GDM1 (cell line): ENCODE measurements around the gene SLC29A4.
"Not testable (repeated sequence)": the region's sequence is repeated elsewhere in the genome, so short reads cannot be mapped to it uniquely, and the experiment has no call there.

Experiments used
- DNase-seq: peaks from one replicate; lab custom pipeline; 2025; lab: John Stamatoyannopoulos, UW

Gene SLC29A4

DNA sequence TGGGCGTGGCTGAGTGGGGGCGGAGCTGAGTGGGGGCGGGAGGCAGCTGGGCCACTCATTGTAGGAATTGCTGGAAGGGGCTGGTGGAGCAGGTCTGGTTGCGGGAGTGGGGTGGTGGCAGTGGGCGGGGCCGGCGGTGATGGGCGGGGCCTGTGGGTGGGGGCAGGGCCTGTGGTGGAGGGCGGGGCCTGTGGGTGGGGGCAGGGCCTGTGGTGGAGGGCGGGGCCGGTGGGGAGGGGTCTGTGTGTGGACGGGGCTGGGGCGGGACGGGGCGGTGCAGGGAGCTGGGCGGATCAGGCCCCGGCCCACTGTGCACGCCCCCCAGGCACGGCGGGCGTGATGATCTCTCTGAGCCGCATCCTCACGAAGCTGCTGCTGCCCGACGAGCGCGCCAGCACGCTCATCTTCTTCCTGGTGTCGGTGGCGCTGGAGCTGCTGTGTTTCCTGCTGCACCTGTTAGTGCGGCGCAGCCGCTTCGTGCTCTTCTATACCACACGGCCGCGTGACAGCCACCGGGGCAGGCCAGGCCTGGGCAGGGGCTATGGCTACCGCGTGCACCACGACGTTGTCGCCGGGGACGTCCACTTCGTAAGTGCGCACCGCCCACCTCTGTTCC, 14.0 kb downstream of the SLC29A4 start:
- DNase-seq: no peak

DNA sequence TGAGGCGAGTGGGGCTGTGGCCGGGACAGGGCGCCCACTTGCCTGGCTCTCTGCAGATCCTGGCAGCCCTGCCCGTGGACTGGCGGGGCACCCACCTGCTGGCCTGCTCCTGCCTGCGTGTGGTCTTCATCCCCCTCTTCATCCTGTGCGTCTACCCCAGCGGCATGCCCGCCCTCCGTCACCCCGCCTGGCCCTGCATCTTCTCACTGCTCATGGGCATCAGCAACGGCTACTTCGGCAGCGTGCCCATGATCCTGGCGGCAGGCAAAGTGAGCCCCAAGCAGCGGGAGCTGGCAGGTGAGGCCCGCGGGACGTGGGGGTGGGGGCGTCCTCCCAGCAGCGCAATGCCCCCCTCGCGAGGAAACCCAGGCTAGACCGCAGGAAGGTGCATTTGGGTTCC, 17.6 kb downstream of the SLC29A4 start:
- no peak for DNase-seq

DNA sequence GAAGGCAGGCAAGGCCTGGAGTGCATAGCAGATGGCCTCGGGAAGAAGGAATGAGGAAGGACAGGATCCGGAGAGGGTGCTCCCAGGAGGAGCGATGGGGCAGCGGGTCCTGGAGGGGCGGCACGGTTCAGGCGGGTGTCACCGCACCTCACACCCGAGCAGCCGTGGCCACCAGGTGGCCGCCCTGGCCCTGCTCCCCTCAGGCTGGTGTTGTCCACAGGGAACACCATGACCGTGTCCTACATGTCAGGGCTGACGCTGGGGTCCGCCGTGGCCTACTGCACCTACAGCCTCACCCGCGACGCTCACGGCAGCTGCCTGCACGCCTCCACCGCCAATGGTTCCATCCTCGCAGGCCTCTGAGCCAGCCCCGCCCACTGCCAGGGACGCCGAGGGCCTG, 19.8 kb downstream of the SLC29A4 start:
- no peak for DNase-seq

DNA sequence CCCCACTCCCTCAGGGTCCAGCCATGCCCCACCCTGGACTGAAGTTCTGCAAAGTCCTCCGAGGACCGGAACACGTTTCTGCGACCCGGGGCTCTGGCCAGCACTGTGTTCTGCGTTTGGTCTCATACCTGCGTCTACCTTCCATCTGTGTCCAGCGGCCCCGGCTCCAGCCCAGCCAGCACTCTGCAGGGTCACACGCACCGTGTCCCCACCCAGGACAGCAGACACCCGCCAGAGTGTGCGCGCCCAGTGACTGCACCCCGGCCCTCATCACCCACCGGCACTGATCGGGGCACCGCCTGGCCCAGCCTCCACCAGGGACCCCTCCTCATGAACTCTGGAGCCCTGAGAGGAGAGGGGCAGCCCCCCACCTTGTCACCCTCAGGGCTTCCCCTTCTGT, 20.3 kb downstream of the SLC29A4 start:
- DNase-seq: no peak

DNA sequence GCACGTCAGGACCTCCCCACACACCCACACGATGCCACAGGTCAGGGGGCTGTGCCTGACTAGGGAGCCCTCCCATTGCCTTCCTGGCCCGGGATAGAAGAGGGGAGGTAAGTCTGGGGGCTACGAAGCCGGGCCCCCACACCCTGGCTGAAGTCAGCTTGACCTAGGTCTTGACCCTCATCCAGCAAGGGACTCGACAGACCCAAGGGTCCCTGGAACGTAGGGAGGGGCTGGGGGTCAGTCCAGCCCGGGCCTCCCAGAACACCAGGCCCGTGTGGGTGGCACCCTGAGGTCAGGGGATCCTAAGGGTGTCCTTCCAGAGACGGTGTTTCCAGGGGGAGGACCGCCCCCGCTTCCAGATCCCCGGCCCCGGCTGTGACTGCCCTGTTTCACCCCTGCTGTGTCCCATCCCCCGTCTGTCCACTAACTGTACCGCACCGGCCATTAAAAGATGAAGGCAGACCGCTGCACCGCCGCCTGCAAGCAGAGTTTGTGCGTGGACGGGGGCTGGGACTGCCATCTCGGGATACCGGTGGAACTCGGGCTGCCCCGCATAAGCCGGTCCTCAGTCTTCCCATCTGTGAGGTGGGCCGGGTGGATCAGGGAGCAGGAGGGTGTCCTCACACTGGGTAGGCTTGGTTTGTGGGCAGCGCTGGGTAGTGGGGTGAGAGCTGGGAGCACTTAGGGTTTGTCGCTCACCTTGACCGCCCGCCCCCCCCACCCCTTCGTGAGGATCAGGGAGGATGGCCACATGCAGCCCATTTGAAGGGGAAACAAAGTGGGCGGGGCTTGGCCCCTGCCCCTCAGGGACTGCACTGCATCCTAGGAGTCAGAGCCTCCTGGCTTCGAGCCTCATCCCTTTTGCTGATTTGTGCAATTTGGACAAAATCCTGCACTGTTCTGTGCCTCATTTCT, 21.1 kb downstream of the SLC29A4 start:
- DNase-seq: no peak

DNA sequence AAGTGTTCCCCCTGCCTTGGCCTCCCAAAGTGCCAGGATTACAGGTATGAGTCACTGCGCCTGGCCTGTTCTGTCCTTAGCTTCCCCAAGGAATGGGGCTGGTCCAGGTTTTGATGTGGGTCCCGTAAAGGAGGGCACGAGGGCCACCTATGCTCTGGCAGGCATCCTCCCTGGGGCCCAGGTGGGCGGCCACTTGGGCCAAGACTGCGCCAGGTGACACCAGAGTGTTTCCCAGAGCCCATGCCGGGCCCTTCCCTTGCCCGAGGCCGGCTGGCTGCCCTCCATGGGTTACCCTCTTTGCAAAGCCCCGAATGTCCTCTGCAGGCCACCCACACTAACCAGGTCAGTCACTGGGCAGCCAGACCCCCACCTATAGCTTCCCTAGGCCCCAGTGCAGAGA, 22.3 kb downstream of the SLC29A4 start:
- DNase-seq: not testable (repeated sequence)

DNA sequence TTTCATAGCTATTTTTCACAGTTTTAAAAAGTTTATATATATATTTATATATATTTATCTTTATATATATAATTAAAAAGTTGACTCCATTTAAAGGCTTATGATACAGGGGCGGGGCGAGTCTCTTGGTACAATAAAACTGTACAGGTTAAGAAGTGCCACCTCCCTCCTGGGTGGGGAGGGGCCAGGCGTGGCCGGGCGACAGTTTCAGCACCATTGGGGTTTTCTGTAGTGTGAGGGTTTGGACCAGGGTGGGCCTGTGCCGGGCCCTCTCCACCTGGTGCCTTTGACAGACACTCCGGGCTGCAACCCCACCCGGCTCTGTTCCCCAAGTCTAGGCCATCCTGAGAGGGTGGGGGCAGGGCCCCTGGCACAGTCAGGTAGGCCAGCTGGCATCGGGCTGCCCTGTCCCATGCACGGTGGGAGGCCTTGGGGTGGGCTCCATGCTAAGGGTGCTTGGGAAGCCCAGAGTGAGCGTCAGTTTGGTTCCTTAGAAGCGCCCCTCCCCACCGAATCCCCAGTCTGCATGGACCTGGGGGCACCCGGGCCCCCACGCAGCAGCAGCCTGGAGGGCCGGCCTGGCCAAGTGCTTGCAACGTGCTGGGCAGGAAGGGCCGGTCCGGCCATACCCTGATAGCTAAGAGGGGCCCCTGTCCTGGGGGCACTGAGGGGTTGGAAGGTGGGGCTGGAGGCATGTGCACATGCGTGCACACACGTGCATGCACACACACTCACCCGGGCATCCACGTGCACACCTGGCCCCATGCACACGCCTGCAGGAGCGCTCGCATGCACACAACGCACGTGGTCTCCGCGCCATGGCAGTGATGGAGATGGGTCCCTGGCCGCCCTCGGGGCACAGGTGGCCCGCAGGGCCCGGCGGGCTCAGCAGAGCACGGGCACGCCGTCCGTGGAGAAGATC, 24.7 kb downstream of the SLC29A4 start:
- not testable (repeated sequence) for DNase-seq

DNA sequence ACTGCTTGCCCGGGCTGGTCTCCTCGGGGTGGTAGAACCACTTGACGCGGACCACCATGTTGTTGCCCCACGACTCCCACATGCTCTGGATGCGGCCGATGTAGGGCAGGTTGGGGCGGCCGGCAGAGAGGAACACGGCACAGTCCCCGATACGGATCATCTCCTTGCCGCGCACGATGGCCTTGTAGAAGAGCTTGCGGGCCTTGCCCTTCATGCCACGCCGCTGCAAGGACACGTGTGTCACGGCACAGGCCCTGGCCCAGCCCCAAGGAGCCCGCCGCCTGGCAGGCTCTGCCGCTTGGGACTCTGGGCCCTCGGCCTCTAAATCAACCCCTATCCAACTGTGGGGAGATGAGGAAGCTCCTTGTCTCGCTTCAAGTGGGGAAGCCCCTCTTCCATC, 26.4 kb downstream of the SLC29A4 start:
- DNase-seq: no peak

DNA sequence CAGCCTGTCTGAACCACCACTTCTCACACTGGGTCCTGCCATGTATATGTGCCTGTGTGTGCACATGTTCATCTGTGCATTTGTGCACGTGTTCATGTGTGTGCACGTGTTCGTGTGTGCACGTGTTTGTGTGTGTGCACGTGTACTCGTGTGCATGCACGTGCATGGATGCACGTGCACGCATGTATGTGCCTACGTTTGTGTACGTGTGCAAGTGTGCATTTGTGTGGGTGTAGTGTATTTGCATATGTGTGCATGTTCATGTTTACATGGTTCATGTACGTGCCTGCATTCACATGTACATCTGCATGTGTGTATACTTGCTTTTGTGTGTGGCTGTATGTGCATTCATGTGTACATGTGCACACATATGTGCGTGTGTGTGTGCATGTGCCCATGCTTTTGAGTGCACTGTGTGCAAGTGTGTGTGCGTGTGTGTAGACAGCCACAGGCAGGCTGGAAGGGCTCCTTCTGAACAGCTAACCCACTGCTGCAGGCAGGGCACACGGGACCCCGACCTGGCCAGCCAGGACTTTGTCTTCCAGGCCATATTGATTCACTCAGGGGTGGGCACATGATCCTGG, 28.2 kb downstream of the SLC29A4 start:
- DNase-seq: no peak

DNA sequence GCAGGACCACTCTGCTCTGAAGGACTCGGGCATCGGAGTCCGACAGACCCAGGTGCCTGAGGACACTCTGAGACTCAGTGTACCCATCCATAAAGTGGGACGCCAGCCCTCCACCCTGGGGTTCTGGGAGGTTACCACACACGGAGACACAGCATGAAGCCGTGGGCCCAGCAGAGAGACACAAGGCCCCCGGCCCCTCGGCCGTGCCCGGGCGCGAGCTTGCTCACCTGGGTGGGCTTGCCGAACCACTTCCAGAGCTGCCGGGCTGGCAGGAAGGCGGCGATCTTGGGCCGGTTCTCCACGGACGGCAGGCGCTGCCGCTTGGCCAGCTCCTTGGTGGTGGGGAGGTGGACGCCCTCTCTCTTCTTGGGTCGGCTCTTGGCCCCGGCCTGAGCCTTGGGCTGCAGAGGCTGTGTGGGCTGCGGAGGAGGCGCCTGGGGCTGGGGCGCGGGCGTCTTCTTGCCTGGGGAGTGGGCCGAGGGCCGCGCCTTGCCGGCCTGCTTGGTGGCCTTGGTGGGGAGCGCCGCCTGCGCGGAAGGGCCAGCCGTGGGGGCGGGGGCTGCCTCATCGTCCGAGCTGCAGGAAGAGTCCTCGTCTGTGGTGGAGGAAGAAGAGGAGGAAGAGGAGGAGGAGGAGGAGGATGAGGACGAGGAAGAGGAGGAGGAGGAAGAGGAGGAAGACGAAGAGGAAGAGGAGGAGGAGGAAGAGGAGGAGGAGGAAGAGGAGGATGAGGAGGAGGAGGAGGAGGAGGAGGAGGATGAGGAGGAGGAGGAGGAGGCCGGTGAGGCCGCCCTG, 29.7 kb downstream of the SLC29A4 start:
- DNase-seq: not testable (repeated sequence)

DNA sequence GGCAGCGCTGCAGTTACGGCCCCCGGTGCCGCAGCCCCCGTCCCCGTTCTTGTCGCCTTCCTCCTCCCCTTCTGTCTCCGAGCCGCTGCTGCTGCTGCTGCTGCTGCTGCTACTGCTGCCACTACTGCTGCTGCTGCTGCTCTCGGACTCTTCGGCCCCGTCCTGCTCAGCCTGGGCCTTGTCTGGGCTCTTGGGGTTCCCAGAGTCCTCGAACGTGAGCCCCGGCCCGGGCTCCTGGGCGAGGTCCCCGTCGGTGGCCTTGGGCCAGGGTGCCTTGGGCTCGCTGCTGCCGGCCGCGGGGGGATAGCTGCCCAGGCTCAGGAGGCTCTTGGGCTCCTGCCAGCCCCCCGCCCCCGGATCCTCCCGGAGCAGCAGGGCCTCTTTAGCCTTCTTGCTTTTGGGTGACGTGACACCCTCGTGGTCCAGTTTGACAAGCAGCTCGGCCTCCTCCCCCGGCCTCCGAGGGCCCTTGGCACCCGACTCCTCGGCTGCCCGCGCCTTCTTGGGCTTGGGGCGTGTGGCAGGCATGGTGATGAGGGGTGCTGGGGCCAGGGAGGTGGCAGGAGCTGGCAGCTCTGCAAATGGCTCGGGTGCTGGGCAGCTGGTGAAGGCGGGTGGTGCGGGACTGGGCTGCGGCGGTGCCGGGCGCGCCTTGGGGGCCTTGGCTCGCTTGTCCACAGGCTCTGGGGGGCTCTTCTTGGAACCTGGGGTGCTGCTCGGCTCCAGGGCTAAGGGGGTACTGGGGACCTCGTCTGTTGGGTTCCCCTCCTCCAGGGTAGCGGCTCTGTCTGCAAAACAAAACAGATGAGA, 30.5 kb downstream of the SLC29A4 start:
- DNase-seq: not testable (repeated sequence)

DNA sequence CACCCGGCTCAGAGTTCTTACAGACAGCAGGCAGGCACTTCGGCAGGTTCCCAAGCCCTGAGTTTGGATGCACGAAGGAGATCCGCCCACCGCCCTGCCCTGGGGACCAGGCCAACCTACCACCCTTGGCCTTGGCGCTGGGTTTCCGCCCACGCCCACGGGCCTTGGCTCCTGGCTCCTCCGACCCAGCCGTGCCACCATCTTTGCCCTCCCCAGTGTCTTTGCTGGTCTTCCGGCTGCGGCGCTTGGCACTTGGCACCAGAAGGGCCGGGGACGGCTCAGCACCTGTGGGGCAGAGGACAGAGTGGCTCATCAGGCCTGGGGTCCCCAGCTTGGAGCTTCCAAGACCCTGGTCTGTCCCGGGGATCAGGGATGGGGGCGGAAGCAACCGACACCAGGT, 32.1 kb downstream of the SLC29A4 start:
- no peak for DNase-seq

DNA sequence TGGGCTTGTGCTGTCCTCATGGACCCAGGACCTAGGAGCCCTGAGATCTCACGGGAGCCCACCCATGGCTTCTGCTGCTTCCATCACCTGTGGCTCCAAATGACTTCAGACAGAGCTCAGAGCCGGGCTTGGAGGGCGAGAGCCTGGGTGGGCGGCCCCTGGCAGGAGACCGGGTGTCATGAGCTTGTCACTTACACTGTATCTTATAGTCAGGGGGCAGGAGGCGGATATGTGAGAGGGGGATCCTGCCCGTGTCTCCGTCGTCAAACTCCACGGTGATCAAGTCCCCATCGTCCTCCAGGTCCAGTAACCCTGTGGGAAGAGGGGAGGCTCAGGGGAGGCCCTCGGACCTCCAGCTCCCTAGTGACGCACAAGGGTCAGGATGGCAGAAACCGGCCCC, 33.0 kb downstream of the SLC29A4 start:
- no peak for DNase-seq

DNA sequence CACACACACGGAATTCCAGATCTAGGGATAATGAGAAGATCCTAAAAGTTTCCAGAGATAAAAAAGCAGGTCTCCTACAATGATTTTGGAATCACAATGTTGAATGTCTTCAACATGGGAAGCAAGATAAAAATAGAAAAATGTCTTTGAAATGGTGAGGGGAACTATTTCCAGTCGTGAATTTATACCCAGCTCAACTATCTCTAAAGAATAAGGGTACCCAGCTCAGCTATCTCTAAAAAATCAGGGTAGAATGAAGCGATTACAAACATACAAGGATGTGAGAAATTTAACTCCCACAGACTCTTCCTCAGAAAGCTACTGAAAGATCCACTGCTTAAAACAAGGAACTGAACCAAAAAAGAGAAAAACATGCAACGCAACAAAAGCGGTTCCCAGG, 35.9 kb downstream of the SLC29A4 start:
- not testable (repeated sequence) for DNase-seq

DNA sequence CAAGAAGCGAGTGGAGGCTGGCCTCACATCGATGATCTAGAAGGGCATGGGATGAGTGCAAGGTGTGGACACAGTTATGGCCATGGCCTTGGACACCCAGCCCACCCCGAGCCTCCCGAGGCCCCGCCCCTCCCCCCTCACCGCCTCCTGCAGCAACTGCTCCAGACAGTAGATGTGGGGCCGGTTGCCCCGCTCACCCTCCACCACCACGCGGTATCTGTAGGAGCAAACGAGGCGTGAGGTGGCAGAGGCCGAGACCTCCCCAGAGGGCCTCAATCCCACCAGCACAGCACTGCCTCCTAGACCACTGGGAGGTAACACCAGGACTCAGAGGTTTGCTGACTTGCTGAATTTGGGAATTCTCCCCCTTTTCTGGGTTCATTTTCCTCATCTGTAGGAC, 37.6 kb downstream of the SLC29A4 start:
- DNase-seq: no peak

DNA sequence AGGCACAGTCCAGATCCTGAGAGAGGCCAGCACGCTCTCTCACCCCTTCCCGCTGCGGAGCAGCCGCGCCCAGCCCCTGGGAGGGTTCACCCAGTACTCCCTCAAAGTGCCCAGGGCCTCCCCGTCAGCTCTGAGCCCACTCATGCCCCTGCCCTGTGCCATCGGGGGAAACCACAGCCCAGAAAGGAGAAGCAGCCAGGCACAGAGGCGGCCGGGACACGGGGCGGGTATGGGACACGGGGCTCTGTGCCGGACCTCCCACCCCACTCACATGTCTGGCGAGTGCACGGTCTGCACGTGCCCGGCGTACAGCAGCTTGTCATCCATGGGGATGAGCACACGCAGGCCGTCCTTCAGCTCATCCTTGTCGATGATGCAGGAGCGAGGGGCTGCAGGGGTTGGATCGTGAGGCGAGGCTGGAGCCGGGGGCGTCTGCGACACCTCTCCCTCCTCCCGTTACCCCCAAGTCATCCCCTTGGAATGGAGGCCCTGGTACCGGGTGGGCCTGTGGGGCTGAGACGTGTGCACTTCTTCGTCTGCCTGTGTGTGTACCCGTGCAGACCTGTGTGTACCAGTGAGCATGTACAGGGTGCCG, 38.2 kb downstream of the SLC29A4 start:
- DNase-seq: no peak

DNA sequence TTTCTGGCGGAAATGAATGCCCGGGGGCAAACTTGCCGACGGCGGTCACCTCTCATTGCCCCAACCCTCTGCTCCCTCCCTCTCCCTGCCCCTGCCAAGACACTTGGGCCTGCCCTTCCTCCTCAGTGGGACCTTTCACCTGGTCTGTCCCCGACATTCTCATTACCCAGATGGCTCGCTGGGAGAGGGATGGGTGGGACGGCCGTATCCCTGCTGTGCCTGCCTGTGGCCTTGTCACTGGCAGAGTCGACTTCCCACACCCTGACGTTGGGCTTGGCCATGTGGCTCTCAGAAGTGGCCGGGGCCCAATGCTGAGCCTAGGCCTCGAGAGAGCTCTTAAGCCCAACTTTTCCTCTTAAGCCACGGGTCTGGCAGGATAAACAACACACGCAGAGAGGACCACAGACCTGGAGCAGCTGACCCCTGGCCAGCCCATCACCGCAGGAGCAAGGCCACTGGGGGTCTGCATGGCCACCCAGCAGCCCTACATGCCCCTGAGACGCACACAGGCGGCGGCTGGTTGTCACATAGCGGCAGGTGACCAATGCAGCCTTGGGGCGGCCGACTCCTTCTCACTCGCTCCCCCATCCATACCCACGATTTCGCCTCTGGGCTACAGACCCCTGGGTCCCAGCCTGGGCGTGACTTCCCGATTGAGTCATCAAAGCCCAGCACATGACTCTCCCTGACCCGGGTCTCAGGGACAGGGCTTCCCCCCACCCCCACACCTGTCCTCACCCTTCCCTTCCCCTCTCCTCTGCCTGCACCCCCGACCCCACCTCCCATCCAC, 40.1 kb downstream of the SLC29A4 start:
- DNase-seq: no peak

DNA sequence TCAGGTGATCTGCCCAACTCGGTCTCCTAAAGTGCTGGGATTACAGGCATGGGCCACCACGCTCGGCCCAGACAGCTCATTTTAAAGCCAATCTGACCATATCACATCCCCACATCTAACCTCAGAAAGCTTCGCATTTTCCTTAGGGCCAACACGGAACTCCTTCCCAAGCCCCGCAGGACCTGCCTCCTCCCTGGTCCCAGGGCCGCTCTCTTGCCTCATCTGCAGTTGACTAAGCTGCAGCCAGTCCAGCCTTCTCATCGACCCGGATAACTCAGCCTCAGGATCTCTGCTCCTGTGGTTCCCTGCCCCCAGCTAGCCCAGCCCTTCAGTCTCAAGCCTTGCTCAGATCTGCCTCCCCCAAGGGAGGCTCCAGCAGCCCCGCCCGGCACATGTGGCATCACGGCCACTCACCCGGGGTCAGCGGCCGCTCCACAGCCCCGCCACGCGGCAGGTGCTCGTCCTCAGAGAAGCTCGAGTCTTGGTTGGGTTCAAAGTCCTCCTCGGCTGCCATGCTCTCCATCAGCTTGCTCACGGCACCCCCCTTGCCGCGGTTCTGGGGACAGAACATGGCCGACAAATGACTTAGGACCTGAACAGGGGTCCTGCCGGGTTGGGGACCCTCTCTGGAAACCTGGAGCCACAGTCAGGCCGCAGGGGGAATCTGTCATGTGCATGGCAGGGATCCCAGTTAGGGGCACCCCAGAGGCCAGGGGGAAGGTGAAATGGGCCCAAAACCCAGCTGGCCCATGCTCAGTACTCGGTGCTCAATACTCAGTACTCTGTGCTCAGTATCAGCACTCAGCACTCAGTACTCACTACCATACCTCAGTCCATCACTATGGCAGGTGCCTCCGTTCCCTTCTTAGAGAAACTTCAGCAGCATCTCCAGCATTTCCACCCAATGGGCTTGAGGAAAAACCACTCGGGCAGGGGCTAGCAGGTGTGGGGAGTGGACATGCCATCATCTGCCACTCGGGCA, 41.3 kb downstream of the SLC29A4 start:
- DNase-seq: not testable (repeated sequence)
